ENCODE results near the gene SELENOK. TPM values are rescaled to one million over a fixed set of nuclear protein-coding genes. Genes with fewer than 3 reads are reported as not detected.

The SELENOK gene
- total and polyA plus RNA-seq, 2 of the 4 experiments (the other 2 are of a cell fraction), result 35.5 to 37.1 TPM

- ATAC-seq (ENCODE audit: low read depth) (no peak), DNase-seq (no peak)
- no peak overlapping the region for H3K23ac ChIP-seq (ENCODE audit: low read depth, low read length)
- H3K27me3 ChIP-seq (ENCODE audit: control insufficient read depth, insufficient read depth, low read length), result peaks cover 2% of the 10 kb centered on the region; the same call in 1 of the 2 replicates
- H2AFZ ChIP-seq (replicated peaks; ENCODE audit: low read length, poor library complexity), result no peak overlapping the region
- no peak overlapping the region for H3K56ac ChIP-seq (ENCODE audit: extremely low read depth, insufficient read depth, low read length)
- no peaks in the 10 kb centered on the region for H4K20me1 ChIP-seq (ENCODE audit: insufficient read depth, low read length)
- H2AK5ac ChIP-seq (ENCODE audit: low read depth, low read length), result no peak overlapping the region
- no peak overlapping the region for H3K27ac ChIP-seq (ENCODE audit: insufficient read depth, low read length)
- TF ChIP-seq NFE2L2 (IDR thresholded peaks at IDR 0.05; ENCODE audit: low read depth, low read length) (no peak), MAFK (IDR thresholded peaks at IDR 0.05; ENCODE audit: low read depth, low read length) (no peak), POLR2A (IDR thresholded peaks at IDR 0.05; ENCODE audit: low read depth, low read length) (no peak), MXI1 (IDR thresholded peaks at IDR 0.05; ENCODE audit: borderline replicate concordance, low read depth, low read length) (no peak), USF2 (IDR thresholded peaks at IDR 0.05; ENCODE audit: low read depth, low read length) (no peak), BHLHE40 (IDR thresholded peaks at IDR 0.05; ENCODE audit: low read depth, low read length) (no peak), SMC3 (IDR thresholded peaks at IDR 0.05; ENCODE audit: low read depth, low read length) (no peak), CHD1 (IDR thresholded peaks at IDR 0.05; ENCODE audit: low read depth, low read length) (no peak), MAZ (IDR thresholded peaks at IDR 0.05; ENCODE audit: borderline replicate concordance, low read depth, low read length) (no peak)
- no peak overlapping the region for H2BK20ac ChIP-seq (ENCODE audit: low read depth, low read length)
- ChIA-PET CTCF (no interaction called here), POLR2A (ENCODE audit: unreplicated experiment) (no interaction called here)
- no CpG with 5 or more reads among the region's 7 CpGs for WGBS, 2 experiments (ENCODE audit: extremely low coverage in 2 of 2, insufficient read length in 1 of 2)
- no peak overlapping the region for H2BK15ac ChIP-seq (ENCODE audit: low read depth, low read length)
- no peak overlapping the region for H2AK9ac ChIP-seq (replicated peaks; ENCODE audit: low read depth, low read length, poor library complexity)
- no peaks in the 10 kb centered on the region for H3K9me3 ChIP-seq (ENCODE audit: control insufficient read depth, insufficient read depth, low read length)
- dilution Hi-C loops (cut with HindIII; ENCODE audit: low sequenced_read_pairs, unreplicated experiment) (no loop called here), intact Hi-C loops (cut with micrococcal nuclease) (no loop called here), in situ Hi-C loops (cut with MboI; ENCODE audit: low sequenced_read_pairs) (no loop called here)
- no peaks in the 10 kb centered on the region for H3K79me1 ChIP-seq (ENCODE audit: low read depth in 1 of 2, low read length in 2 of 2)
- no peak overlapping the region for H3K4me3 ChIP-seq (ENCODE audit: insufficient read depth, low read depth, low read length)
- H3K4me2 ChIP-seq (ENCODE audit: low read depth, low read length), result no peak overlapping the region
- H4K8ac ChIP-seq (ENCODE audit: low read depth in 2 of 2, low read length in 2 of 2), result no peak overlapping the region
- H3K9ac ChIP-seq (ENCODE audit: low read depth, low read length), result no peak overlapping the region
- H3K4me1 ChIP-seq (ENCODE audit: control insufficient read depth, insufficient read depth, low read length), result no peaks in the 10 kb centered on the region
- H4K91ac ChIP-seq (ENCODE audit: insufficient read depth, low read depth, low read length), result no peak overlapping the region
- no peak overlapping the region for H2BK5ac ChIP-seq (ENCODE audit: low read depth, low read length, poor library complexity, severe bottlenecking)
- H3K14ac ChIP-seq (replicated peaks; ENCODE audit: low read depth, low read length), result no peak overlapping the region
- no peak overlapping the region for H3K18ac ChIP-seq (ENCODE audit: low read depth, low read length)
- peaks cover 7% of the 10 kb centered on the region; the same call in 1 of the 2 replicates for H3K36me3 ChIP-seq (ENCODE audit: control insufficient read depth, insufficient read depth, low read length)
- H4K5ac ChIP-seq (ENCODE audit: low read depth, low read length), result no peak overlapping the region
- BruUV-seq (replicated peaks), result no TSS peak
- H2BK120ac ChIP-seq (ENCODE audit: low read depth, low read length), result no peak overlapping the region
- no peak overlapping the region for H3K4ac ChIP-seq (ENCODE audit: low read depth, low read length)
- H3K9me1 ChIP-seq (ENCODE audit: insufficient read depth, low read length), result no peaks in the 10 kb centered on the region
Measured at GRCh38 chr3:53856964-53857363, 34.7 kb downstream of the SELENOK start.

Data from IMR-90 (cell line).